Testis (tissue), 3 donors: ENCODE results near the gene STAP1. TPM values are rescaled to one million over a fixed set of nuclear protein-coding genes. Genes with fewer than 3 reads are reported as not detected.

Experiments
- DNase-seq: peaks from one replicate; pipeline ENCODE4 v3.0.0-alpha.2; 2019
- H3K27ac ChIP-seq, 2 donors: fragments of 200-600 bp; sonication (generic); one replicate each; pipeline ENCODE4 v1.5.1; 2019
- H3K27me3 ChIP-seq: fragments of 200-600 bp; sonication (generic); one replicate; pipeline ENCODE4 v1.5.1; 2019
- H3K36me3 ChIP-seq: fragments of 200-600 bp; sonication (generic); one replicate; pipeline ENCODE4 v1.5.1; 2017; ENCODE audit warnings: low read depth; ENCODE audit errors: missing control alignments
- H3K4me1 ChIP-seq: fragments of 200-600 bp; sonication (generic); one replicate; pipeline ENCODE4 v1.5.1; 2019
- H3K4me3 ChIP-seq, 2 donors: fragments of 200-600 bp; sonication (generic); one replicate each; pipeline ENCODE4 v1.5.1; 2017 to 2019
- H3K9me3 ChIP-seq: fragments of 200-600 bp; sonication (generic); one replicate; pipeline ENCODE4 v1.5.1; 2017
- CTCF ChIP-seq, 3 experiments: fragments of 450-650 bp in 2 of 3; fragments of 200-600 bp in 1 of 3; sonication (generic) in 1 of 3; IDR thresholded peaks; one replicate each; pipeline ENCODE4 v1.5.1; 2016 to 2019; ENCODE audit warnings: antibody characterized with exemption in 3 of 3, mild to moderate bottlenecking in 2 of 3, moderate library complexity in 1 of 3
- POLR2A ChIP-seq: fragments of 450-650 bp; IDR thresholded peaks from one replicate; pipeline ENCODE4 v1.6.1; 2017; ENCODE audit warnings: antibody characterized with exemption, mild to moderate bottlenecking, moderate library complexity
- WGBS, 2 donors: methylation state at CpG; one replicate each; pipeline ENCODE4 v1.1.5; 2018; 5-methylcytosine and 5-hydroxymethylcytosine counted together
- intact Hi-C: fragments of 100-400 bp; cut with DNase I; formaldehyde crosslinking; loops from one replicate; pipeline ENCODE4 v1.15.1; 2023; ENCODE audit warnings: low total_unique reads
- polyA plus RNA-seq: library from polyadenylated mRNA; stranded (reverse); fragments of 350-450 nt; fragmentation: Illumina TruSeq; extraction: RNeasy Lipid Tissue Mini Kit (QIAGEN cat#74804); gene quantifications from one replicate; pipeline ENCODE4 v1.2.3, GENCODE V29; 2014; ENCODE audit warnings: low read depth, low replicate concordance; ENCODE audit not compliant: insufficient read depth
- total RNA-seq, 2 donors: library from RNA; depleted of rRNA; stranded (reverse); fragments of >200 nt; gene quantifications; one replicate each; pipeline ENCODE4 v1.2.3, GENCODE V29; 2016

STAP1 gene
- total and polyA plus RNA-seq, 3 donors from 2014 or later = 0.93 to 3.0 (median 2.7) TPM

- WGBS, 2 donors = 87 to 91% methylated on average over 1 of the region's 1 CpG
- no peak overlapping the region for H3K27ac ChIP-seq
- no peak for DNase-seq
- H3K4me1 ChIP-seq = no peaks in the 10 kb centered on the region
- H3K27me3 ChIP-seq = no peaks in the 10 kb centered on the region
- no peaks in the 10 kb centered on the region for H3K9me3 ChIP-seq
- intact Hi-C loops = no loop called here
- no peak overlapping the region for H3K4me3 ChIP-seq
- H3K36me3 ChIP-seq = no peaks in the 10 kb centered on the region
- TF ChIP-seq CTCF (IDR thresholded peaks at IDR 0.05) = no peak
- no peak for TF ChIP-seq POLR2A
Measured at GRCh38 chr4:67576538-67576937, 18.0 kb downstream of the STAP1 start.

- no peaks in the 10 kb centered on the region for H3K9me3 ChIP-seq
- TF ChIP-seq CTCF (IDR thresholded peaks at IDR 0.05) = no peak
- no peak for TF ChIP-seq POLR2A
- H3K36me3 ChIP-seq = no peaks in the 10 kb centered on the region
- DNase-seq = no peak
- WGBS, 2 donors = 67 to 96% methylated on average over 3 of the region's 3 CpGs
- H3K27me3 ChIP-seq = no peaks in the 10 kb centered on the region
- no peak overlapping the region for H3K4me3 ChIP-seq
- no peak overlapping the region for H3K27ac ChIP-seq
- intact Hi-C loops = no loop called here
- no peaks in the 10 kb centered on the region for H3K4me1 ChIP-seq
Measured at GRCh38 chr4:67580577-67580976, 22.1 kb downstream of the STAP1 start.

GRCh38 chr4:67581208-67581857 lies 22.8 kb downstream of the STAP1 start:
- Histone ChIP-seq H3K9me3 (no peaks in the 10 kb centered on the region), H3K4me1 (no peaks in the 10 kb centered on the region), H3K27ac (no peak overlapping the region), H3K36me3 (no peaks in the 10 kb centered on the region), H3K27me3 (no peaks in the 10 kb centered on the region), H3K4me3 (no peak overlapping the region)
- WGBS, 2 donors = 76 to 80% methylated on average over 8 of the region's 8 CpGs
- intact Hi-C loops = no loop called here
- DNase-seq = no peak
- no peak for TF ChIP-seq CTCF (IDR thresholded peaks at IDR 0.05)
- no peak for TF ChIP-seq POLR2A

GRCh38 chr4:67581913-67582312 lies 23.4 kb downstream of the STAP1 start:
- 48 to 64% methylated on average over 2 of the region's 2 CpGs for WGBS, 2 donors
- TF ChIP-seq CTCF (IDR thresholded peaks at IDR 0.05) = no peak
- no peak for TF ChIP-seq POLR2A
- no peak for DNase-seq
- Histone ChIP-seq H3K4me1 (no peaks in the 10 kb centered on the region), H3K9me3 (no peaks in the 10 kb centered on the region), H3K27me3 (no peaks in the 10 kb centered on the region), H3K4me3 (no peak overlapping the region), H3K36me3 (no peaks in the 10 kb centered on the region), H3K27ac (no peak overlapping the region)
- intact Hi-C loops = no loop called here

- Histone ChIP-seq H3K27me3 (no peaks in the 10 kb centered on the region), H3K9me3 (no peaks in the 10 kb centered on the region), H3K27ac (no peak overlapping the region), H3K36me3 (no peaks in the 10 kb centered on the region), H3K4me3 (no peak overlapping the region), H3K4me1 (no peaks in the 10 kb centered on the region)
- TF ChIP-seq CTCF (IDR thresholded peaks at IDR 0.05) (no peak), POLR2A (no peak)
- intact Hi-C loops = no loop called here
- DNase-seq = no peak
Measured at GRCh38 chr4:67584496-67584895, 26.0 kb downstream of the STAP1 start.
